HepG2 (cell line): Measurements from ENCODE around the gene BCAS4.
"Not testable (repeated sequence)": the region's sequence is repeated elsewhere in the genome, so short reads cannot be mapped to it uniquely, and the experiment has no call there.

Experiments
- HOXA7 ChIP-seq: sonication (generic); formaldehyde crosslinking; IDR thresholded peaks from 2 replicates; pipeline ENCODE4 v1.8.1; 2022; ENCODE audit warnings: mild to moderate bottlenecking, missing genetic modification reagents, moderate library complexity
- POLR2A ChIP-seq, 2 experiments: IDR thresholded peaks; 2 replicates each; pipeline ENCODE4 v1.6.1; 2011; ENCODE audit warnings: low read depth in 2 of 2, low read length in 2 of 2, mild to moderate bottlenecking in 1 of 2, moderate library complexity in 1 of 2; ENCODE audit not compliant: insufficient read depth in 1 of 2
- SRF ChIP-seq: IDR thresholded peaks from 2 replicates; pipeline ENCODE4 v1.6.1; 2011; ENCODE audit warnings: mild to moderate bottlenecking, low read depth, low read length, moderate library complexity
- ZNF12 ChIP-seq: sonication (generic); formaldehyde crosslinking; IDR thresholded peaks from 2 replicates; pipeline ENCODE4 v1.5.0; 2020; ENCODE audit warnings: missing genetic modification reagents
- ZNF24 ChIP-seq: fragments of 450-650 bp; IDR thresholded peaks from 2 replicates; pipeline ENCODE4 v1.6.1; 2017; ENCODE audit warnings: antibody characterized with exemption, mild to moderate bottlenecking
- ZNF629 ChIP-seq: sonication (generic); formaldehyde crosslinking; conservative IDR thresholded peaks from 2 replicates; pipeline ENCODE4 v1.5.0; 2020; ENCODE audit warnings: missing genetic modification reagents
- TF ChIP-seq, protein P1 (sequence below): sonication (generic); formaldehyde crosslinking; IDR thresholded peaks from 2 replicates; pipeline ENCODE4 v1.5.0; 2020; ENCODE audit warnings: mild to moderate bottlenecking, missing genetic modification reagents, moderate library complexity

GRCh38 chr20:50765251-50765650 is 29.6 kb upstream of the BCAS4 start:
- TF ChIP-seq ZNF629 (CRISPR knock-in tag) = 0 out of 2 replicates have a peak, but pooled peaks have one; percentile 20
- TF ChIP-seq, protein P1, sequence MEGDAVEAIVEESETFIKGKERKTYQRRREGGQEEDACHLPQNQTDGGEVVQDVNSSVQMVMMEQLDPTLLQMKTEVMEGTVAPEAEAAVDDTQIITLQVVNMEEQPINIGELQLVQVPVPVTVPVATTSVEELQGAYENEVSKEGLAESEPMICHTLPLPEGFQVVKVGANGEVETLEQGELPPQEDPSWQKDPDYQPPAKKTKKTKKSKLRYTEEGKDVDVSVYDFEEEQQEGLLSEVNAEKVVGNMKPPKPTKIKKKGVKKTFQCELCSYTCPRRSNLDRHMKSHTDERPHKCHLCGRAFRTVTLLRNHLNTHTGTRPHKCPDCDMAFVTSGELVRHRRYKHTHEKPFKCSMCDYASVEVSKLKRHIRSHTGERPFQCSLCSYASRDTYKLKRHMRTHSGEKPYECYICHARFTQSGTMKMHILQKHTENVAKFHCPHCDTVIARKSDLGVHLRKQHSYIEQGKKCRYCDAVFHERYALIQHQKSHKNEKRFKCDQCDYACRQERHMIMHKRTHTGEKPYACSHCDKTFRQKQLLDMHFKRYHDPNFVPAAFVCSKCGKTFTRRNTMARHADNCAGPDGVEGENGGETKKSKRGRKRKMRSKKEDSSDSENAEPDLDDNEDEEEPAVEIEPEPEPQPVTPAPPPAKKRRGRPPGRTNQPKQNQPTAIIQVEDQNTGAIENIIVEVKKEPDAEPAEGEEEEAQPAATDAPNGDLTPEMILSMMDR = not testable (repeated sequence)
- TF ChIP-seq ZNF12 (CRISPR knock-in tag); POLR2A (IDR thresholded peaks at IDR 0.05; ENCODE audit: insufficient read depth in 1 of 2, low read depth in 2 of 2, low read length in 2 of 2); ZNF24; SRF; HOXA7 (CRISPR knock-in tag): not testable (repeated sequence)
